ENCODE data around the gene DDX41.

DDX41 gene

DNA sequence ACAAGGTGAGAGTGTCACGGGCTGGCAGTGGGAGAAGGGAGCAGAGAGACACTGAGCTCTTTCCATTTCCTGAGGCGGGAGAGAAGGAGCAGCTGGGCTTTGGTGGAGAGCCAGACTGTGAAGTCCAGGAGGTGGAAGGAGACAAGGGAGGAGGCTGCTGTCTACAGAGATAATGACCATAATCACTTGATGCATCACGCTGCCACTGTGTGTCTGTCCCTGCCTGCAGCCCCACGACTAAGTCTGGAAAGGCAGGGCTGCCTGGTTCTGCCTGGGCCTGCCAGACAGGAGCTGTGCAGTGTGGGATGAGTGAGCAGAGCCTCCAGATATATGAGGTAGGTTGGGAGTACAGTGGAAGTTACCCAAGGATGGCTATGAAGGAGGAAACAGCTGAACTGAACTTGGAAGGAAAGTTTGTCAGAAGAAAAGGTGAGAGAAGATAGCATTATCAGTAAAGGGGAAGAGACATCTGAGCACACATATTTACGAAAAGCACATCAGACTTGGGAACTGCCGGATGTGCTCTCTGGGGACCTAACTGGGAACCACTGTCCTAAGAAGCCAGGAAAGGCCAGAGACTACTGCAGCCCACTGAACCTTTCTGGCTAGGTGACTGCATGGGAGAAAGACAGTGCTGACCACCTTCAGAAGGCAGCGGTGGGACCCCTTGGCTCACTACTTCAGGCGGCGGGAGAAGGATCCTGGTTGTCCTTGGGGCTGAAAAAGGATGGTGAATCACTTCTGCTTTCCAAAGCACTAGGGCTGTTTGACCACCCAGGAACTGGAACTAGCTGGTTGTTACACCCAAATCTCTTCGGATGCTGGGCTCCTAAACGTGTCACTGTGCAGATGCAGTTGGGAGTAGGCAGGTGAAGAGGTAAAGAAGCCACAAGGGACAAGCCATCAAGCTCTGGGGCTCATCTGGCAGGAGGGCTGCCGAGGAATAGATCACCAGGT is 12.8 kb upstream of the DDX41 start:
- DNase-seq (ENCODE audit: low spot score): no peak
- H3K4me3 ChIP-seq: no peak overlapping the region
- H3K27ac ChIP-seq: no peak overlapping the region
- TF ChIP-seq, protein P1, sequence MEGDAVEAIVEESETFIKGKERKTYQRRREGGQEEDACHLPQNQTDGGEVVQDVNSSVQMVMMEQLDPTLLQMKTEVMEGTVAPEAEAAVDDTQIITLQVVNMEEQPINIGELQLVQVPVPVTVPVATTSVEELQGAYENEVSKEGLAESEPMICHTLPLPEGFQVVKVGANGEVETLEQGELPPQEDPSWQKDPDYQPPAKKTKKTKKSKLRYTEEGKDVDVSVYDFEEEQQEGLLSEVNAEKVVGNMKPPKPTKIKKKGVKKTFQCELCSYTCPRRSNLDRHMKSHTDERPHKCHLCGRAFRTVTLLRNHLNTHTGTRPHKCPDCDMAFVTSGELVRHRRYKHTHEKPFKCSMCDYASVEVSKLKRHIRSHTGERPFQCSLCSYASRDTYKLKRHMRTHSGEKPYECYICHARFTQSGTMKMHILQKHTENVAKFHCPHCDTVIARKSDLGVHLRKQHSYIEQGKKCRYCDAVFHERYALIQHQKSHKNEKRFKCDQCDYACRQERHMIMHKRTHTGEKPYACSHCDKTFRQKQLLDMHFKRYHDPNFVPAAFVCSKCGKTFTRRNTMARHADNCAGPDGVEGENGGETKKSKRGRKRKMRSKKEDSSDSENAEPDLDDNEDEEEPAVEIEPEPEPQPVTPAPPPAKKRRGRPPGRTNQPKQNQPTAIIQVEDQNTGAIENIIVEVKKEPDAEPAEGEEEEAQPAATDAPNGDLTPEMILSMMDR (IDR thresholded peaks at IDR 0.05): no peak

DNA sequence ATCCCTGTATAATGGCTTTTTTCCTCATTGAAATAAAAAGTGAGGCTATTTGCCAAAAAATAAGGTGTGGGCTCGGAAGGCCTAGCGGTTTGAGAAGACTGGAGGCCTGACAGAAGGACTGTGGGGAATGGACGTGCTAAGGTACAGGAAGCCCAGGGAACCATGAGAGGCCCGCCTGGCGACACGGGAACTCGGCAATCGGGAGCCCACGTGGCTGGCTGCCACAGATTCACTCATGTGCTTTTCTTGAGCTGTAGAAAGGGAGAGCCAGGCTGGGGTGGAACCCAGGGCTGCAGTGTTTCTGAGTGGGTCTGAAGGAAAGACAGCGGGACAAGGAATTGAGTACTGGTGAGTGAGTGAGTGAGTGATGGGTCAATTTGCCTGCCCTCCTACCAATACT is 11.9 kb upstream of the DDX41 start:
- Histone ChIP-seq H3K27ac (no peak overlapping the region), H3K4me3 (no peak overlapping the region)
- DNase-seq (ENCODE audit: low spot score): no peak
- TF ChIP-seq, protein P1 (IDR thresholded peaks at IDR 0.05): no peak

DNA sequence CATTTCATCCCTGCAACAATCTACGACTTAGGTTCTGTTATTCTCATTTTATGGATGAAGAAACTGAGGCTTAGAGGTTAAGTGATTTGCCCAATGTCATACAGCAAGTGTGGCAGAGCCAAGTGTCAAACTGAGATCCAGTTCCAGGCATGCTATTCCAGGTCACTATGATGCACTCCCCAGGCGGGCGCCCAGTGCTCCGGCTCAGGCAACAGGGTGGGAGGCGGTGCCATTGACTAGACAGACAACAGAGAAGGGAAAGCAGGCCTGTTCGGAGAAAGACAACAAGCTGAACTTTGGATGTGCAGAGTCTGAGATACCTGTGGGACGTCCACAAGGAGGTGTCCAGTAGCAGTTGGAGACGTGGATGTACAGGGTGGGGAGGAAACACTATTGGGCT is 10.8 kb upstream of the DDX41 start:
- TF ChIP-seq, protein P1 (IDR thresholded peaks at IDR 0.05): no peak
- Histone ChIP-seq H3K27ac (no peak overlapping the region), H3K4me3 (no peak overlapping the region)
- DNase-seq (ENCODE audit: low spot score): no peak

GRCh38 chr5:177526791-177527190 is 10.0 kb upstream of the DDX41 start:
- no peak for DNase-seq (ENCODE audit: low spot score)
- TF ChIP-seq, protein P1 (IDR thresholded peaks at IDR 0.05): no peak
- Histone ChIP-seq H3K27ac (no peak overlapping the region), H3K4me3 (no peak overlapping the region)

DNA sequence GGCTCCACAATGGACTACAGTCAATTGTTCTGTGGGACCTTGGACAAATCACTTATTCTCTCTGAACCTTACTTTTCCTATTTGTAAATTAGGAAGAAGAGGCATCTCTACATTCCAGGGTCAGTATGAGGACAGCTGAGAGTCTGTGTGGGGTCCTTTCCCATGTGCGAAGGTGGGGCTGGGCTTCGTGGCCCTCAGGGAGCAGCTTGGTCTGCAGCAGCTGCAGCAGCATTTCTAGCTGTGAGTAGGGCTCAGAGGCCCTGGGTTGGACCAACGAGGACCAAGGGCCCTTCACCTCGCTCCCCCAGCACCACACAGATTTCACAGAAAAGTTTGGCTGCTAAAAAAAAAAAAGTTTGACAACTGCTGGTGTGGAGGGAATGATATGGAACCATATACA is 9.4 kb upstream of the DDX41 start:
- TF ChIP-seq, protein P1 (IDR thresholded peaks at IDR 0.05): no peak
- no peak for DNase-seq (ENCODE audit: low spot score)

DNA sequence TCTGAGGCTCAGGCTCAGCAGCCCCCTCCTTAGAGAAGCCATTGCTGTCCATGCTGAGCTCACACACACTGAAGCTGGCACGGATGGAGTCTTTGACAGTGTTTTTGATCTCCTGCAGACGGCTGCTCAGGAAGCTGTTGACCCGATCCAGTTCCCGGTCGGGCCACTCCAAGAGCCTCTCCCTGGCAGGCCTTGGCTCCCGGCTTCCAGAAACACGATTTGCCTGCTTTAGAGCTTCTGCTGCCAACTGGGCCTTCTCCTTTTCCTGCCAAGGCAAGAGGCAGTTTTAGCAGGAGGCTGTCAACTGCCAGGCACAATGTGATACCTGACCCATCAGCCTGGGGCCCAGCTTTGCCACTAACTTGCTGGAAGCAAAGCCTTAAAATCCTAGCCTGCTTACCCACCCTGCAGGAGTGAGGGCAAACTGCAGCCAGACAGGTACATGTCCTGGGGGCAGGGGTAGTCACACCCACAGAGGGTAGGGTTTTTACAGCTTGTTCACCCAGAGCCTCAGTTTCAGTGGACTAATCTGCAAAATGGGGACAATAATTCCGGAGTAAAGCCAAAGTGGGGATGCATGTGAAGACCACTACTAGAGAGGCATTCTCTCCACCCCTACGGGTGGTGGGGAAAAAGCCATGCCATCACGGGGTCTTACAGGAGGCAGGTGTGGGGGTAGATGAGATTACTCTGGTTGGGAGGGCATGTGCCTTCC is 8.3 kb upstream of the DDX41 start:
- Histone ChIP-seq H3K4me3 (no peak overlapping the region), H3K27ac (no peak overlapping the region)
- TF ChIP-seq, protein P1 (IDR thresholded peaks at IDR 0.05): no peak
- no peak for DNase-seq (ENCODE audit: low spot score)

More for the DNA sequence above, 9.4 kb upstream of the DDX41 start:
- no peak overlapping the region for H3K27ac ChIP-seq
- H3K4me3 ChIP-seq: no peak overlapping the region

Data from coronary artery (tissue), 2 donors.